Natural killer cell (primary cell): ENCODE results near the gene NCAM1. TPM values are rescaled to one million over a fixed set of nuclear protein-coding genes. Genes with fewer than 3 reads are reported as not detected.

ENCODE experiments used
- ATAC-seq, 3 donors: fragments of 150-1000 bp in 2 of 3; fragments of 200-7000 bp in 1 of 3; cut with Tn5 transposase; 1 replicate in 1 of 3; 2 replicates in 2 of 3; pipeline ENCODE4 v1.10.0; 2021; ENCODE audit warnings: mild to moderate bottlenecking in 2 of 3, moderate library complexity in 2 of 3
- DNase-seq, 2 donors: peaks; one replicate each; pipeline versions ENCODE4 v3.0.0 to v3.0.0-alpha.2; 2013 to 2021; ENCODE audit warnings: mixed read lengths in 1 of 2
- H3K27ac ChIP-seq: one replicate; pipeline ENCODE4 v1.5.1; 2013; ENCODE audit warnings: mild to moderate bottlenecking, low read length
- H3K27me3 ChIP-seq: one replicate; pipeline ENCODE4 v1.6.1; 2013; ENCODE audit warnings: low read length; ENCODE audit not compliant: control insufficient read depth, insufficient read depth
- H3K36me3 ChIP-seq: one replicate; pipeline ENCODE4 v1.6.1; 2013; ENCODE audit warnings: low read length; ENCODE audit not compliant: control insufficient read depth, insufficient read depth
- H3K4me1 ChIP-seq: one replicate; pipeline ENCODE4 v1.6.1; 2013; ENCODE audit warnings: low read length; ENCODE audit not compliant: control insufficient read depth, insufficient read depth
- H3K4me3 ChIP-seq: one replicate; pipeline ENCODE4 v1.5.1; 2013; ENCODE audit warnings: low read length
- H3K9me3 ChIP-seq: one replicate; pipeline ENCODE4 v1.6.1; 2013; ENCODE audit warnings: low read length; ENCODE audit not compliant: control insufficient read depth, insufficient read depth
- H3K27ac Mint-ChIP-seq, 2 donors: one replicate each; pipeline ENCODE4 v1.8.0; 2022; ENCODE audit warnings: mild to moderate bottlenecking in 2 of 2, mixed read lengths in 2 of 2, moderate library complexity in 1 of 2
- H3K27me3 Mint-ChIP-seq, 2 donors: one replicate each; pipeline ENCODE4 v1.8.0; 2022; ENCODE audit warnings: low read depth in 2 of 2, mixed read lengths in 2 of 2
- H3K36me3 Mint-ChIP-seq: one replicate; pipeline ENCODE4 v1.8.0; 2022; ENCODE audit warnings: mixed read lengths
- H3K4me1 Mint-ChIP-seq, 2 donors: one replicate each; pipeline ENCODE4 v1.8.0; 2022; ENCODE audit warnings: mixed read lengths in 2 of 2
- H3K4me3 Mint-ChIP-seq: one replicate; pipeline ENCODE4 v1.8.0; 2022; ENCODE audit warnings: mild to moderate bottlenecking, moderate library complexity, mixed read lengths
- H3K9me3 Mint-ChIP-seq, 2 donors: one replicate each; pipeline ENCODE4 v1.8.0; 2022; ENCODE audit warnings: mixed read lengths in 2 of 2
- WGBS: methylation state at CpG from one replicate; pipeline ENCODE4 v1.1.7; 2013; ENCODE audit warnings: missing lambda C conversion rate; ENCODE audit not compliant: insufficient coverage; 5-methylcytosine and 5-hydroxymethylcytosine counted together
- intact Hi-C: fragments of 100-400 bp; cut with micrococcal nuclease; formaldehyde crosslinking; loops from one replicate; pipeline ENCODE4 v1.14.2; 2022
- total RNA-seq, 4 donors: library from RNA; stranded (reverse); fragments of 120-200 nt in 1 of 4; gene quantifications; one replicate each; pipeline versions ENCODE4 v1.2.3 to v1.2.4, GENCODE V29; 2013 to 2022
- TF ChIP-seq, protein P1 (sequence below): fragments of 200-600 bp; IDR thresholded peaks from one replicate; pipeline ENCODE4 v1.8.0; 2022; ENCODE audit warnings: antibody characterized with exemption

NCAM1 gene
- total RNA-seq, 3 donors from 2014 or later (not counting 1 experiment from before 2014, with no cell fraction given): 129 to 208 (median 187) TPM

- Mint-ChIP-seq H3K4me1 (peaks cover 26% of the 10 kb centered on the region in 2 donors), H3K27me3 (no peaks in the 10 kb centered on the region), H3K9me3 (no peaks in the 10 kb centered on the region), H3K36me3 (peaks cover 28% of the 10 kb centered on the region), H3K4me3 (no peak overlapping the region), H3K27ac (peak overlapping the region in 1 of 2 donors; percentile 41)
- WGBS: 85% methylated on average over 1 of the region's 1 CpG
- no peaks in the 10 kb centered on the region for H3K4me1 ChIP-seq
- DNase-seq: no peak
- no peak overlapping the region for H3K27ac ChIP-seq
- ATAC-seq: no peak
- H3K36me3 ChIP-seq: peaks cover 22% of the 10 kb centered on the region
- TF ChIP-seq, protein P1, sequence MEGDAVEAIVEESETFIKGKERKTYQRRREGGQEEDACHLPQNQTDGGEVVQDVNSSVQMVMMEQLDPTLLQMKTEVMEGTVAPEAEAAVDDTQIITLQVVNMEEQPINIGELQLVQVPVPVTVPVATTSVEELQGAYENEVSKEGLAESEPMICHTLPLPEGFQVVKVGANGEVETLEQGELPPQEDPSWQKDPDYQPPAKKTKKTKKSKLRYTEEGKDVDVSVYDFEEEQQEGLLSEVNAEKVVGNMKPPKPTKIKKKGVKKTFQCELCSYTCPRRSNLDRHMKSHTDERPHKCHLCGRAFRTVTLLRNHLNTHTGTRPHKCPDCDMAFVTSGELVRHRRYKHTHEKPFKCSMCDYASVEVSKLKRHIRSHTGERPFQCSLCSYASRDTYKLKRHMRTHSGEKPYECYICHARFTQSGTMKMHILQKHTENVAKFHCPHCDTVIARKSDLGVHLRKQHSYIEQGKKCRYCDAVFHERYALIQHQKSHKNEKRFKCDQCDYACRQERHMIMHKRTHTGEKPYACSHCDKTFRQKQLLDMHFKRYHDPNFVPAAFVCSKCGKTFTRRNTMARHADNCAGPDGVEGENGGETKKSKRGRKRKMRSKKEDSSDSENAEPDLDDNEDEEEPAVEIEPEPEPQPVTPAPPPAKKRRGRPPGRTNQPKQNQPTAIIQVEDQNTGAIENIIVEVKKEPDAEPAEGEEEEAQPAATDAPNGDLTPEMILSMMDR: no peak
- no peaks in the 10 kb centered on the region for H3K27me3 ChIP-seq
- intact Hi-C loops: no loop called here
- H3K9me3 ChIP-seq: no peaks in the 10 kb centered on the region
- no peak overlapping the region for H3K4me3 ChIP-seq
These were observed 241.2 kb downstream of the NCAM1 start for GRCh38 chr11:113202431-113202830.

- intact Hi-C loops: no loop called here
- WGBS: 87% methylated on average over 17 of the region's 17 CpGs
- Histone ChIP-seq H3K36me3 (peaks cover 30% of the 10 kb centered on the region), H3K9me3 (no peaks in the 10 kb centered on the region), H3K27me3 (no peaks in the 10 kb centered on the region), H3K27ac (no peak overlapping the region), H3K4me1 (no peaks in the 10 kb centered on the region), H3K4me3 (no peak overlapping the region)
- TF ChIP-seq, protein P1: no peak
- Mint-ChIP-seq H3K27ac (no peak overlapping the region), H3K9me3 (no peaks in the 10 kb centered on the region), H3K4me1 (peaks cover 21 to 22% of the 10 kb centered on the region in 2 donors), H3K27me3 (no peaks in the 10 kb centered on the region), H3K36me3 (peaks cover 36% of the 10 kb centered on the region), H3K4me3 (no peak overlapping the region)
- DNase-seq: no peak
- no peak for ATAC-seq
These were observed 242.0 kb downstream of the NCAM1 start for GRCh38 chr11:113203141-113203753.

- DNase-seq: no peak
These were observed 243.1 kb downstream of the NCAM1 start for GRCh38 chr11:113204280-113204679.

More at GRCh38 chr11:113204280-113204679, 243.1 kb downstream of the NCAM1 start:
- Histone ChIP-seq H3K4me3 (no peak overlapping the region), H3K36me3 (peaks cover 40% of the 10 kb centered on the region), H3K9me3 (no peaks in the 10 kb centered on the region), H3K27ac (no peak overlapping the region), H3K27me3 (no peaks in the 10 kb centered on the region), H3K4me1 (no peaks in the 10 kb centered on the region)
- WGBS: 89% methylated on average over 9 of the region's 10 CpGs
- Mint-ChIP-seq H3K4me3 (no peak overlapping the region), H3K27me3 (no peaks in the 10 kb centered on the region), H3K4me1 (peaks cover 12 to 22% of the 10 kb centered on the region in 2 donors), H3K36me3 (peaks cover 44% of the 10 kb centered on the region), H3K27ac (peak overlapping the region in 1 of 2 donors; percentile 35), H3K9me3 (no peaks in the 10 kb centered on the region)
- TF ChIP-seq, protein P1: no peak
- intact Hi-C loops: no loop called here
- peak in 1 of 3 donors; percentile 28 for ATAC-seq
